K562 (cell line): ENCODE results near the gene FANCF. TPM values are rescaled to one million over a fixed set of nuclear protein-coding genes. Genes with fewer than 3 reads are reported as not detected.

Experiments used
- ARID1B ChIP-seq: fragments of 450-650 bp; IDR thresholded peaks from 2 replicates; pipeline ENCODE4 v1.6.1; 2016; ENCODE audit warnings: antibody characterized with exemption, mild to moderate bottlenecking, inconsistent platforms
- ARNT ChIP-seq, 2 experiments: fragments of 450-650 bp; IDR thresholded peaks; 2 replicates each; pipeline ENCODE4 v1.6.1; 2016; ENCODE audit warnings: mild to moderate bottlenecking in 1 of 2
- CREB3 ChIP-seq: fragments of 450-650 bp; conservative IDR thresholded peaks from 2 replicates; pipeline ENCODE4 v1.6.1; 2016; ENCODE audit warnings: missing genetic modification characterization, low read depth, mild to moderate bottlenecking, missing compliant biosample characterization, moderate library complexity
- ELF2 ChIP-seq: fragments of 250-450 bp; sonication (Bioruptor Pico); IDR thresholded peaks from 2 replicates; pipeline ENCODE4 v1.5.0; 2021; ENCODE audit warnings: mild to moderate bottlenecking
- ERF ChIP-seq: fragments of 450-650 bp; formaldehyde crosslinking; IDR thresholded peaks from 2 replicates; pipeline ENCODE4 v1.4.0; 2020; ENCODE audit warnings: mild to moderate bottlenecking, mixed read lengths
- FOSL1 ChIP-seq: fragments of 200-800 bp; sonication (Bioruptor generic); conservative IDR thresholded peaks from 2 replicates; pipeline ENCODE4 v1.6.1; 2016; ENCODE audit warnings: missing genetic modification characterization, missing compliant biosample characterization
- PHF8 ChIP-seq: fragments of 200-600 bp; sonication (generic); IDR thresholded peaks from 2 replicates; pipeline ENCODE4 v1.6.1; 2012; ENCODE audit warnings: mixed run types, mild to moderate bottlenecking, inconsistent platforms, low read length, moderate library complexity, borderline replicate concordance
- RBM14 ChIP-seq: fragments of 200-400 bp; formaldehyde crosslinking; IDR thresholded peaks from 2 replicates; pipeline ENCODE4 v1.6.1; 2018; ENCODE audit warnings: low read depth, mild to moderate bottlenecking, low read length, moderate library complexity, borderline replicate concordance; ENCODE audit not compliant: insufficient read depth
- ZBTB9 ChIP-seq: fragments of 450-650 bp; formaldehyde crosslinking; IDR thresholded peaks from 2 replicates; pipeline ENCODE4 v1.4.0; 2020; ENCODE audit warnings: mild to moderate bottlenecking, moderate library complexity
- ZKSCAN1 ChIP-seq: fragments of 150-350 bp; IDR thresholded peaks from 2 replicates; pipeline ENCODE4 v1.6.1; 2016; ENCODE audit warnings: low read depth, low read length
- ZNF263 ChIP-seq: sonication (generic); formaldehyde crosslinking; IDR thresholded peaks from 2 replicates; pipeline ENCODE4 v1.8.0; 2022; ENCODE audit warnings: mild to moderate bottlenecking, missing genetic modification reagents, borderline replicate concordance
- polyA plus RNA-seq, 8 experiments: library from polyadenylated mRNA; depleted of rRNA in 4 of 8; stranded (reverse) in 5 of 8; unstranded in 3 of 8; fragments of >200 nt; fragmentation: Nextera tagmentation in 2 of 8; fragmentation: Illumina TruSeq in 1 of 8; extraction: Ambion mirVana in 2 of 8; extraction: Trizol in 1 of 8; gene quantifications; 2 replicates each; pipeline versions ENCODE4 v1.2.1 to v1.2.3, GENCODE V29; 2011 to 2014; ENCODE audit warnings: inconsistent platforms in 1 of 8, missing spikeins in 1 of 8
- total RNA-seq, 7 experiments: library from RNA; depleted of rRNA in 6 of 7; stranded (reverse); fragments of >200 nt in 6 of 7; fragmentation: Illumina TruSeq in 2 of 7; extraction: Trizol in 2 of 7; gene quantifications; 2 replicates each; pipeline versions ENCODE4 v1.2.1 to v1.2.3, GENCODE V29; 2011 to 2021; ENCODE audit warnings: low replicate concordance in 1 of 7
- TF ChIP-seq, protein P1 (sequence below): sonication (generic); formaldehyde crosslinking; IDR thresholded peaks from 2 replicates; pipeline ENCODE4 v1.8.0; 2023; ENCODE audit warnings: mild to moderate bottlenecking, missing genetic modification reagents
- TF ChIP-seq, protein P2 (sequence below): sonication (generic); formaldehyde crosslinking; IDR thresholded peaks from 2 replicates; pipeline ENCODE4 v1.8.1; 2022; ENCODE audit warnings: missing genetic modification reagents
- TF ChIP-seq, protein P3 (sequence below): fragments of 250-450 bp; sonication (Bioruptor Pico); IDR thresholded peaks from 2 replicates; pipeline ENCODE4 v1.9.0; 2021; ENCODE audit warnings: mild to moderate bottlenecking
- TF ChIP-seq, protein P4 (sequence below): fragments of 250-450 bp; sonication (Bioruptor Pico); IDR thresholded peaks from 2 replicates; pipeline ENCODE4 v1.5.0; 2020; ENCODE audit warnings: mild to moderate bottlenecking
- TF ChIP-seq, protein P5 (sequence below): fragments of 450-650 bp; IDR thresholded peaks from 2 replicates; pipeline ENCODE4 v1.7.1; 2018; ENCODE audit warnings: mild to moderate bottlenecking, low read depth; ENCODE audit not compliant: partially characterized antibody

FANCF gene
- total and polyA plus RNA-seq, 9 of the 15 experiments (the other 6 are each of a cell fraction or from before 2014, with no cell fraction given): 0.99 to 10.3 (median 7.5) TPM

GRCh38 chr11:22625448-22626287 is at the start of gene FANCF (continued):
- TF ChIP-seq RBM14 (no peak), ZBTB9 (CRISPR knock-in tag) (no peak), ELF2 (CRISPR knock-in tag) (peak; percentile 96), PHF8 (peak; percentile 94), ARID1B (no peak), FOSL1 (tag) (no peak), ZNF263 (CRISPR knock-in tag) (no peak; the same call in 1 of the 2 replicates), ARNT (IDR thresholded peaks at IDR 0.05) (no peak), ZKSCAN1 (no peak), ERF (CRISPR knock-in tag) (peak; percentile 13; the same call in 1 of the 2 replicates), CREB3 (no peak)
- TF ChIP-seq, protein P1, sequence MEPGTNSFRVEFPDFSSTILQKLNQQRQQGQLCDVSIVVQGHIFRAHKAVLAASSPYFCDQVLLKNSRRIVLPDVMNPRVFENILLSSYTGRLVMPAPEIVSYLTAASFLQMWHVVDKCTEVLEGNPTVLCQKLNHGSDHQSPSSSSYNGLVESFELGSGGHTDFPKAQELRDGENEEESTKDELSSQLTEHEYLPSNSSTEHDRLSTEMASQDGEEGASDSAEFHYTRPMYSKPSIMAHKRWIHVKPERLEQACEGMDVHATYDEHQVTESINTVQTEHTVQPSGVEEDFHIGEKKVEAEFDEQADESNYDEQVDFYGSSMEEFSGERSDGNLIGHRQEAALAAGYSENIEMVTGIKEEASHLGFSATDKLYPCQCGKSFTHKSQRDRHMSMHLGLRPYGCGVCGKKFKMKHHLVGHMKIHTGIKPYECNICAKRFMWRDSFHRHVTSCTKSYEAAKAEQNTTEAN (CRISPR knock-in tag): no peak
- TF ChIP-seq, protein P2, sequence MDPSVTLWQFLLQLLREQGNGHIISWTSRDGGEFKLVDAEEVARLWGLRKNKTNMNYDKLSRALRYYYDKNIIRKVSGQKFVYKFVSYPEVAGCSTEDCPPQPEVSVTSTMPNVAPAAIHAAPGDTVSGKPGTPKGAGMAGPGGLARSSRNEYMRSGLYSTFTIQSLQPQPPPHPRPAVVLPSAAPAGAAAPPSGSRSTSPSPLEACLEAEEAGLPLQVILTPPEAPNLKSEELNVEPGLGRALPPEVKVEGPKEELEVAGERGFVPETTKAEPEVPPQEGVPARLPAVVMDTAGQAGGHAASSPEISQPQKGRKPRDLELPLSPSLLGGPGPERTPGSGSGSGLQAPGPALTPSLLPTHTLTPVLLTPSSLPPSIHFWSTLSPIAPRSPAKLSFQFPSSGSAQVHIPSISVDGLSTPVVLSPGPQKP (CRISPR knock-in tag): no peak
- TF ChIP-seq, protein P3, sequence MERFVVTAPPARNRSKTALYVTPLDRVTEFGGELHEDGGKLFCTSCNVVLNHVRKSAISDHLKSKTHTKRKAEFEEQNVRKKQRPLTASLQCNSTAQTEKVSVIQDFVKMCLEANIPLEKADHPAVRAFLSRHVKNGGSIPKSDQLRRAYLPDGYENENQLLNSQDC (CRISPR knock-in tag): no peak
- TF ChIP-seq, protein P4, sequence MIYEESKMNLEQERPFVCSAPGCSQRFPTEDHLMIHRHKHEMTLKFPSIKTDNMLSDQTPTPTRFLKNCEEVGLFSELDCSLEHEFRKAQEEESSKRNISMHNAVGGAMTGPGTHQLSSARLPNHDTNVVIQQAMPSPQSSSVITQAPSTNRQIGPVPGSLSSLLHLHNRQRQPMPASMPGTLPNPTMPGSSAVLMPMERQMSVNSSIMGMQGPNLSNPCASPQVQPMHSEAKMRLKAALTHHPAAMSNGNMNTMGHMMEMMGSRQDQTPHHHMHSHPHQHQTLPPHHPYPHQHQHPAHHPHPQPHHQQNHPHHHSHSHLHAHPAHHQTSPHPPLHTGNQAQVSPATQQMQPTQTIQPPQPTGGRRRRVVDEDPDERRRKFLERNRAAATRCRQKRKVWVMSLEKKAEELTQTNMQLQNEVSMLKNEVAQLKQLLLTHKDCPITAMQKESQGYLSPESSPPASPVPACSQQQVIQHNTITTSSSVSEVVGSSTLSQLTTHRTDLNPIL (CRISPR knock-in tag): no peak
- TF ChIP-seq, protein P5, sequence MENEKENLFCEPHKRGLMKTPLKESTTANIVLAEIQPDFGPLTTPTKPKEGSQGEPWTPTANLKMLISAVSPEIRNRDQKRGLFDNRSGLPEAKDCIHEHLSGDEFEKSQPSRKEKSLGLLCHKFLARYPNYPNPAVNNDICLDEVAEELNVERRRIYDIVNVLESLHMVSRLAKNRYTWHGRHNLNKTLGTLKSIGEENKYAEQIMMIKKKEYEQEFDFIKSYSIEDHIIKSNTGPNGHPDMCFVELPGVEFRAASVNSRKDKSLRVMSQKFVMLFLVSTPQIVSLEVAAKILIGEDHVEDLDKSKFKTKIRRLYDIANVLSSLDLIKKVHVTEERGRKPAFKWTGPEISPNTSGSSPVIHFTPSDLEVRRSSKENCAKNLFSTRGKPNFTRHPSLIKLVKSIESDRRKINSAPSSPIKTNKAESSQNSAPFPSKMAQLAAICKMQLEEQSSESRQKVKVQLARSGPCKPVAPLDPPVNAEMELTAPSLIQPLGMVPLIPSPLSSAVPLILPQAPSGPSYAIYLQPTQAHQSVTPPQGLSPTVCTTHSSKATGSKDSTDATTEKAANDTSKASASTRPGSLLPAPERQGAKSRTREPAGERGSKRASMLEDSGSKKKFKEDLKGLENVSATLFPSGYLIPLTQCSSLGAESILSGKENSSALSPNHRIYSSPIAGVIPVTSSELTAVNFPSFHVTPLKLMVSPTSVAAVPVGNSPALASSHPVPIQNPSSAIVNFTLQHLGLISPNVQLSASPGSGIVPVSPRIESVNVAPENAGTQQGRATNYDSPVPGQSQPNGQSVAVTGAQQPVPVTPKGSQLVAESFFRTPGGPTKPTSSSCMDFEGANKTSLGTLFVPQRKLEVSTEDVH: peak; percentile 77
